ENCODE measurements around the gene IL36B.

DNA sequence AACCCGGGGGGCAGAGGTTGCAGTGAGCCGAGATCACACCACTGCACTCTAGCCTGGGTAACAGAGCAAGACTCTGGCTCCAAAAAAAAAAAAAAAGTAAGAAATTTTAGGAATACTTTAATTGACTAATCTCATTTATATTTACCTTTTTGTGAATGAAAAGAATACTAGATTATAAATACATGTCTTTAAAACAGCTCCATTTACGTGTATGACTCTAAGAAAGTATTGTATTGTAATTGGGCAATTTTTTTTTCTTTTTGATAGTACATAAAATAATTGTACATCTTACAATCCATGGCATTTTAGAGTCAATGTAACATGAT lies 39.4 kb downstream of the IL36B start:
- TF ChIP-seq CTCF (IDR thresholded peaks at IDR 0.05): no peak
- no peak for TF ChIP-seq ZFX (IDR thresholded peaks at IDR 0.05; ENCODE audit: borderline replicate concordance)

Data from 22Rv1 (cell line).